Hematopoietic multipotent progenitor cell treated with erythropoietin and hydrocortisone succinate and interleukin-3 and kit ligand, for 8 days (in vitro differentiated cells): ENCODE measurements around the gene C19orf33.
A peak's percentile ranks its signal among the peaks of the same experiment; 100 is the strongest.
"Not testable (repeated sequence)": the region's sequence is repeated elsewhere in the genome, so short reads cannot be mapped to it uniquely, and the experiment has no call there.

Source experiments
- DNase-seq: peaks from one replicate; pipeline ENCODE4 v3.0.0-alpha.2; 2015

C19orf33 gene

GRCh38 chr19:38303517-38304351, at the start of gene C19orf33:
Gene C19orf33, plus strand, starts transcription at chr19:38304251. Its CDS starts 11 bp downstream, at chr19:38304262.
- DNase-seq, result peak; percentile 58

- peak; percentile 25 for DNase-seq
Observed at GRCh38 chr19:38255383-38256014, 48.6 kb upstream of the C19orf33 start.

- DNase-seq, result not testable (repeated sequence)
Observed at GRCh38 chr19:38261942-38262341, 42.1 kb upstream of the C19orf33 start.

- no peak for DNase-seq
Observed at GRCh38 chr19:38262585-38263268, 41.3 kb upstream of the C19orf33 start.

GRCh38 chr19:38263689-38264485, 40.2 kb upstream of the C19orf33 start:
- DNase-seq, result peak; percentile 73

GRCh38 chr19:38264486-38265212, 39.4 kb upstream of the C19orf33 start, which contains the start of gene SPINT2:
Gene SPINT2, plus strand, starts transcription at chr19:38264573. Its CDS starts 320 bp downstream, at chr19:38264893.
- peak; percentile 62 for DNase-seq

GRCh38 chr19:38265213-38265861, 38.7 kb upstream of the C19orf33 start:
- peak; percentile 58 for DNase-seq

GRCh38 chr19:38265921-38266429, 38.1 kb upstream of the C19orf33 start:
- DNase-seq, result no peak

- peak; percentile 12 for DNase-seq
Observed at GRCh38 chr19:38266981-38267597, 37.0 kb upstream of the C19orf33 start.

GRCh38 chr19:38267761-38268483, 36.1 kb upstream of the C19orf33 start:
- peak; percentile 59 for DNase-seq

GRCh38 chr19:38268539-38268938, 35.5 kb upstream of the C19orf33 start:
- DNase-seq, result peak; percentile 49

GRCh38 chr19:38270587-38271167, 33.4 kb upstream of the C19orf33 start:
- DNase-seq, result peak; percentile 88

GRCh38 chr19:38273499-38273898, 30.6 kb upstream of the C19orf33 start:
- DNase-seq, result peak; percentile 21

GRCh38 chr19:38274739-38275138, 29.3 kb upstream of the C19orf33 start:
- DNase-seq, result peak; percentile 25

GRCh38 chr19:38276942-38277517, 27.0 kb upstream of the C19orf33 start:
- no peak for DNase-seq

- DNase-seq, result no peak
Observed at GRCh38 chr19:38277549-38277948, 26.5 kb upstream of the C19orf33 start.

GRCh38 chr19:38277969-38278680, 25.9 kb upstream of the C19orf33 start:
- no peak for DNase-seq

GRCh38 chr19:38278751-38279150, 25.3 kb upstream of the C19orf33 start:
- DNase-seq, result no peak
